ENCODE data around the gene RASIP1. TPM values are rescaled to one million over a fixed set of nuclear protein-coding genes. Genes with fewer than 3 reads are reported as not detected.
"Not testable (repeated sequence)": the region's sequence is repeated elsewhere in the genome, so short reads cannot be mapped to it uniquely, and the experiment has no call there.

The RASIP1 gene
- polyA plus RNA-seq (2012; ENCODE audit: insufficient read depth, insufficient read length, low read depth), result 0.82 TPM

- TF ChIP-seq CTCF (IDR thresholded peaks at IDR 0.05; ENCODE audit: low read depth, low read length), result no peak
- peak within 1 kb of the TSS; percentile 51 for H3K4me3 ChIP-seq (ENCODE audit: low read depth, low read length)
- no peaks in the 10 kb centered on the region for H3K9me3 ChIP-seq
- no peaks in the 10 kb centered on the region for H3K36me3 ChIP-seq
- H3K27me3 ChIP-seq, result peaks cover 5% of the 10 kb centered on the region
- H3K4me1 ChIP-seq, result peaks cover 7% of the 10 kb centered on the region; the same call in 1 of the 2 replicates
- no peak for DNase-seq
Observed at GRCh38 chr19:48740164-48740972, at the start of gene RASIP1. RASIP1 (minus strand) TSS chr19:48740610; CDS start chr19:48740282, 328 bp downstream.

- not testable (repeated sequence) for H3K4me3 ChIP-seq (ENCODE audit: low read depth, low read length); H3K27me3 ChIP-seq; DNase-seq; H3K9me3 ChIP-seq; H3K4me1 ChIP-seq; H3K36me3 ChIP-seq
Observed at GRCh38 chr19:48787331-48787730, 46.9 kb upstream of the RASIP1 start.

- not testable (repeated sequence) for H3K4me1 ChIP-seq; H3K27me3 ChIP-seq; H3K36me3 ChIP-seq; H3K9me3 ChIP-seq; DNase-seq; H3K4me3 ChIP-seq (ENCODE audit: low read depth, low read length)
Observed at GRCh38 chr19:48786422-48786821, 46.0 kb upstream of the RASIP1 start.

GRCh38 chr19:48784527-48784926 is 44.1 kb upstream of the RASIP1 start:
- Histone ChIP-seq H3K36me3 (no peaks in the 10 kb centered on the region), H3K9me3 (no peaks in the 10 kb centered on the region), H3K27me3 (no peaks in the 10 kb centered on the region), H3K4me3 (ENCODE audit: low read depth, low read length) (no peak overlapping the region), H3K4me1 (peaks cover 9% of the 10 kb centered on the region)
- peak; percentile 13; the same call in 1 of the 2 replicates for TF ChIP-seq CTCF (IDR thresholded peaks at IDR 0.05; ENCODE audit: low read depth, low read length)
- no peak for DNase-seq

GRCh38 chr19:48780631-48781391 is 40.4 kb upstream of the RASIP1 start:
- no peak for TF ChIP-seq CTCF (IDR thresholded peaks at IDR 0.05; ENCODE audit: low read depth, low read length)
- Histone ChIP-seq H3K36me3 (no peaks in the 10 kb centered on the region), H3K27me3 (no peaks in the 10 kb centered on the region), H3K4me1 (peaks cover 9% of the 10 kb centered on the region), H3K9me3 (no peaks in the 10 kb centered on the region), H3K4me3 (ENCODE audit: low read depth, low read length) (no peak overlapping the region)
- DNase-seq, result peak; percentile 22

- no peak for TF ChIP-seq CTCF (IDR thresholded peaks at IDR 0.05; ENCODE audit: low read depth, low read length)
- Histone ChIP-seq H3K4me3 (ENCODE audit: low read depth, low read length) (no peak overlapping the region), H3K9me3 (no peaks in the 10 kb centered on the region), H3K4me1 (peaks cover 9% of the 10 kb centered on the region), H3K36me3 (no peaks in the 10 kb centered on the region), H3K27me3 (no peaks in the 10 kb centered on the region)
- DNase-seq, result no peak
Observed at GRCh38 chr19:48779636-48780035, 39.2 kb upstream of the RASIP1 start.

- Histone ChIP-seq H3K4me3 (ENCODE audit: low read depth, low read length) (no peak overlapping the region), H3K4me1 (peaks cover 9% of the 10 kb centered on the region), H3K36me3 (no peaks in the 10 kb centered on the region), H3K27me3 (no peaks in the 10 kb centered on the region), H3K9me3 (no peaks in the 10 kb centered on the region)
- no peak for DNase-seq
- TF ChIP-seq CTCF (IDR thresholded peaks at IDR 0.05; ENCODE audit: low read depth, low read length), result no peak
Observed at GRCh38 chr19:48777720-48778119, 37.3 kb upstream of the RASIP1 start.
